Duodenal mucosa (tissue), 2 donors: Measurements from ENCODE around the gene TSPAN12.

ENCODE experiments used
- H3K27ac ChIP-seq: one replicate; pipeline ENCODE4 v1.7.0; 2013; ENCODE audit warnings: low read depth, low read length
- H3K27me3 ChIP-seq, 2 donors: one replicate each; pipeline ENCODE4 v1.7.0; 2013; ENCODE audit warnings: low read length in 2 of 2, control low read depth in 1 of 2; ENCODE audit not compliant: insufficient read depth in 2 of 2, control insufficient read depth in 1 of 2
- H3K36me3 ChIP-seq, 2 donors: one replicate each; pipeline ENCODE4 v1.7.0; 2013; ENCODE audit warnings: low read length in 2 of 2, control low read depth in 1 of 2; ENCODE audit not compliant: insufficient read depth in 2 of 2, control insufficient read depth in 1 of 2
- H3K4me1 ChIP-seq, 2 donors: one replicate each; pipeline ENCODE4 v1.7.0; 2013; ENCODE audit warnings: low read length in 2 of 2, control low read depth in 1 of 2; ENCODE audit not compliant: insufficient read depth in 2 of 2, control insufficient read depth in 1 of 2
- H3K4me3 ChIP-seq, 2 donors: one replicate each; pipeline ENCODE4 v1.7.0; 2013; ENCODE audit warnings: low read length in 2 of 2, low read depth in 1 of 2
- H3K9ac ChIP-seq, 2 donors: one replicate each; pipeline ENCODE4 v1.7.0; 2013; ENCODE audit warnings: low read length in 2 of 2, low read depth in 1 of 2
- H3K9me3 ChIP-seq, 2 donors: one replicate each; pipeline ENCODE4 v1.7.0; 2013; ENCODE audit warnings: low read length in 2 of 2, control low read depth in 1 of 2; ENCODE audit not compliant: control insufficient read depth in 1 of 2

Gene TSPAN12

GRCh38 chr7:120809260-120809659 is 48.7 kb downstream of the TSPAN12 start:
- H3K4me3 ChIP-seq, result no peak overlapping the region
- H3K36me3 ChIP-seq, result no peaks in the 10 kb centered on the region
- H3K4me1 ChIP-seq, result peaks cover 0 to 4% of the 10 kb centered on the region in 2 donors
- H3K27me3 ChIP-seq, result no peaks in the 10 kb centered on the region
- no peak overlapping the region for H3K27ac ChIP-seq
- no peaks in the 10 kb centered on the region for H3K9me3 ChIP-seq
- H3K9ac ChIP-seq, result no peak overlapping the region

- Histone ChIP-seq H3K4me3 (no peak overlapping the region), H3K9me3 (no peaks in the 10 kb centered on the region), H3K27me3 (no peaks in the 10 kb centered on the region), H3K9ac (no peak overlapping the region), H3K27ac (no peak overlapping the region), H3K4me1 (no peaks in the 10 kb centered on the region), H3K36me3 (no peaks in the 10 kb centered on the region)
Measured at GRCh38 chr7:120807390-120807789, 50.6 kb downstream of the TSPAN12 start.

GRCh38 chr7:120806669-120807068 is 51.3 kb downstream of the TSPAN12 start:
- H3K4me3 ChIP-seq, result no peak overlapping the region
- H3K9me3 ChIP-seq, result no peaks in the 10 kb centered on the region
- no peak overlapping the region for H3K27ac ChIP-seq
- H3K9ac ChIP-seq, result no peak overlapping the region
- H3K36me3 ChIP-seq, result no peaks in the 10 kb centered on the region
- H3K4me1 ChIP-seq, result no peaks in the 10 kb centered on the region
- H3K27me3 ChIP-seq, result no peaks in the 10 kb centered on the region

GRCh38 chr7:120805636-120806388 is 52.1 kb downstream of the TSPAN12 start:
- H3K9ac ChIP-seq, result no peak overlapping the region
- H3K27ac ChIP-seq, result no peak overlapping the region
- no peaks in the 10 kb centered on the region for H3K27me3 ChIP-seq
- no peak overlapping the region for H3K4me3 ChIP-seq
- H3K36me3 ChIP-seq, result no peaks in the 10 kb centered on the region
- H3K4me1 ChIP-seq, result no peaks in the 10 kb centered on the region
- H3K9me3 ChIP-seq, result no peaks in the 10 kb centered on the region

GRCh38 chr7:120802751-120803150 is 55.2 kb downstream of the TSPAN12 start:
- Histone ChIP-seq H3K27ac (no peak overlapping the region), H3K4me1 (no peaks in the 10 kb centered on the region), H3K9me3 (no peaks in the 10 kb centered on the region), H3K27me3 (no peaks in the 10 kb centered on the region), H3K4me3 (no peak overlapping the region), H3K36me3 (no peaks in the 10 kb centered on the region), H3K9ac (no peak overlapping the region)

GRCh38 chr7:120799813-120800475 is 58.0 kb downstream of the TSPAN12 start:
- Histone ChIP-seq H3K36me3 (no peaks in the 10 kb centered on the region), H3K27ac (no peak overlapping the region), H3K27me3 (no peaks in the 10 kb centered on the region), H3K4me3 (no peak overlapping the region), H3K9ac (no peak overlapping the region), H3K4me1 (no peaks in the 10 kb centered on the region), H3K9me3 (no peaks in the 10 kb centered on the region)

- no peaks in the 10 kb centered on the region for H3K9me3 ChIP-seq
- H3K27me3 ChIP-seq, result no peaks in the 10 kb centered on the region
- H3K9ac ChIP-seq, result no peak overlapping the region
- no peak overlapping the region for H3K4me3 ChIP-seq
- H3K27ac ChIP-seq, result no peak overlapping the region
- no peaks in the 10 kb centered on the region for H3K4me1 ChIP-seq
- H3K36me3 ChIP-seq, result no peaks in the 10 kb centered on the region
Measured at GRCh38 chr7:120799147-120799546, 58.8 kb downstream of the TSPAN12 start.

GRCh38 chr7:120797026-120797645 is 60.8 kb downstream of the TSPAN12 start:
- no peak overlapping the region for H3K4me3 ChIP-seq
- H3K9ac ChIP-seq, result no peak overlapping the region
- H3K36me3 ChIP-seq, result no peaks in the 10 kb centered on the region
- no peaks in the 10 kb centered on the region for H3K9me3 ChIP-seq
- no peak overlapping the region for H3K27ac ChIP-seq
- no peaks in the 10 kb centered on the region for H3K4me1 ChIP-seq
- no peaks in the 10 kb centered on the region for H3K27me3 ChIP-seq

- Histone ChIP-seq H3K4me3 (no peak overlapping the region), H3K9ac (no peak overlapping the region), H3K27ac (no peak overlapping the region), H3K4me1 (no peaks in the 10 kb centered on the region), H3K27me3 (no peaks in the 10 kb centered on the region), H3K9me3 (no peaks in the 10 kb centered on the region), H3K36me3 (peaks cover 0 to 3% of the 10 kb centered on the region in 2 donors)
Measured at GRCh38 chr7:120794106-120794729, 63.7 kb downstream of the TSPAN12 start.
